Measurements from ENCODE around the gene LGALS1. TPM values are rescaled to one million over a fixed set of nuclear protein-coding genes. Genes with fewer than 3 reads are reported as not detected.

Gene LGALS1
- total and polyA plus RNA-seq, 9 of the 15 experiments (the other 6 are each of a cell fraction or from before 2014, with no cell fraction given), result 160 to 800 (median 330) TPM

DNA sequence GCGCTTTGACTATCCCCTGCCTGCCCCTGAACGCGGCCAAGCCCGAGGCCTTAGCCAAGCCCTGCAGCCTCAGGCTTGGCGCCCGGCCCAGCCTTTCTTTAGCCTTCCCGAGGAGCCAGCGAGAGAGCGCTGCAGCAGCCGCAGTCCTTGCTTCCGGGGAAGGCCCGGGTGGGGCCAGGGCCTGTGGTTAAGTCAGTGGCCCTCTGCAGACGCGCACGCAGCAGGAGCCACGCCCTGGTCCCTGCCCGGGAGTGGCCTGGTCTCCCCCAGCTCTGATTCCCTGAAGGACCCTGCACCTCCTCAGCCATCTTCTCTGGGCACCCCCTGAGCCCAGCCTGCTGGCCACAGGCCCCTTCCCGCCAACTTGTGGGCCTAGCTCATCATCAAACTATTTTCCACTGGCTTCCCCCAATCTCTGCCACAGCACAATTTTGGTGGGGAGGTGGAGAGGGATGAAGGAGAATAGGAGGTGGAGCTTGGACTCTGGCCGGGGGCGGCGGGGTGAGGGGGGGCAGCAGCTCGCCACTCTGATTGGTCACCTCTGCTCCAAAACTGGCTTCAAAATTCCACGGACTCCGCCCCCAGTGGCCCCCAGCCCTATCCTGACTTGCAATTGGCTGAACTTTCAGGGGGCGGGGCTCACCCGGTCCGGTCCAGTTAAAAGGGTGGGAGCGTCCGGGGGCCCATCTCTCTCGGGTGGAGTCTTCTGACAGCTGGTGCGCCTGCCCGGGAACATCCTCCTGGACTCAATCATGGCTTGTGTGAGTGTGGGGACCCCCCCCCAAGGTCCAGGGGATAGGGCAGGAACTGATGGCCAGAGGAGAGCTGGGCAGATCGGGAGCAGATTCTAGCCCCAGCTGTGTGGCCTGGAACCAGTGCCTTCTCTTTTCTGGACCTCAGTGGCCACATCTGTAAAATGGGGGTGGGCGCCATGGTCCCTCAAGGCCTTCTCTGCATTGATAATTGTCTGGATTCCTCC, at the start of gene LGALS1 (continued):
- TF ChIP-seq, protein P1, sequence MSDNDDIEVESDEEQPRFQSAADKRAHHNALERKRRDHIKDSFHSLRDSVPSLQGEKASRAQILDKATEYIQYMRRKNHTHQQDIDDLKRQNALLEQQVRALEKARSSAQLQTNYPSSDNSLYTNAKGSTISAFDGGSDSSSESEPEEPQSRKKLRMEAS (CRISPR knock-in tag; IDR thresholded peaks at IDR 0.05), result peak; percentile 36; the same call in 1 of the 2 replicates
- no peak for TF ChIP-seq C11orf30 (IDR thresholded peaks at IDR 0.05; ENCODE audit: low read depth)
- no peak for TF ChIP-seq JUNB (CRISPR knock-in tag; conservative IDR thresholded peaks at IDR 0.05)
- no peak for TF ChIP-seq KDM2B (CRISPR knock-in tag; IDR thresholded peaks at IDR 0.05)
- TF ChIP-seq KDM5B (IDR thresholded peaks at IDR 0.05; ENCODE audit: insufficient replicate concordance, low read depth, low read length), result peak; percentile 83
- TF ChIP-seq, protein P2, sequence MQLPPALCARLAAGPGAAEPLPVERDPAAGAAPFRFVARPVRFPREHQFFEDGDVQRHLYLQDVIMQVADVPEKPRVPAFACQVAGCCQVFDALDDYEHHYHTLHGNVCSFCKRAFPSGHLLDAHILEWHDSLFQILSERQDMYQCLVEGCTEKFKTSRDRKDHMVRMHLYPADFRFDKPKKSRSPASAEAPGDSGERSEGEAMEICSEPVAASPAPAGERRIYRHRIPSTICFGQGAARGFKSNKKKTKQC (CRISPR knock-in tag; IDR thresholded peaks at IDR 0.05), result no peak
- TF ChIP-seq, protein P3, sequence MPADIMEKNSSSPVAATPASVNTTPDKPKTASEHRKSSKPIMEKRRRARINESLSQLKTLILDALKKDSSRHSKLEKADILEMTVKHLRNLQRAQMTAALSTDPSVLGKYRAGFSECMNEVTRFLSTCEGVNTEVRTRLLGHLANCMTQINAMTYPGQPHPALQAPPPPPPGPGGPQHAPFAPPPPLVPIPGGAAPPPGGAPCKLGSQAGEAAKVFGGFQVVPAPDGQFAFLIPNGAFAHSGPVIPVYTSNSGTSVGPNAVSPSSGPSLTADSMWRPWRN (IDR thresholded peaks at IDR 0.05; ENCODE audit: low read depth), result no peak
- no peak for TF ChIP-seq ZNF354B (CRISPR knock-in tag; IDR thresholded peaks at IDR 0.05)
- TF ChIP-seq ZNF12 (CRISPR knock-in tag; IDR thresholded peaks at IDR 0.05), result no peak
- TF ChIP-seq, protein P4, sequence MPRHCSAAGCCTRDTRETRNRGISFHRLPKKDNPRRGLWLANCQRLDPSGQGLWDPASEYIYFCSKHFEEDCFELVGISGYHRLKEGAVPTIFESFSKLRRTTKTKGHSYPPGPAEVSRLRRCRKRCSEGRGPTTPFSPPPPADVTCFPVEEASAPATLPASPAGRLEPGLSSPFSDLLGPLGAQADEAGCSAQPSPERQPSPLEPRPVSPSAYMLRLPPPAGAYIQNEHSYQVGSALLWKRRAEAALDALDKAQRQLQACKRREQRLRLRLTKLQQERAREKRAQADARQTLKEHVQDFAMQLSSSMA (CRISPR knock-in tag; IDR thresholded peaks at IDR 0.05), result no peak
- no peak for TF ChIP-seq CREB1 (IDR thresholded peaks at IDR 0.05)
- TF ChIP-seq CREB1 (CRISPR knock-in tag; IDR thresholded peaks at IDR 0.05), result 0 out of 2 replicates have a peak, but pooled peaks have one; percentile 19
- TF ChIP-seq, protein P5, sequence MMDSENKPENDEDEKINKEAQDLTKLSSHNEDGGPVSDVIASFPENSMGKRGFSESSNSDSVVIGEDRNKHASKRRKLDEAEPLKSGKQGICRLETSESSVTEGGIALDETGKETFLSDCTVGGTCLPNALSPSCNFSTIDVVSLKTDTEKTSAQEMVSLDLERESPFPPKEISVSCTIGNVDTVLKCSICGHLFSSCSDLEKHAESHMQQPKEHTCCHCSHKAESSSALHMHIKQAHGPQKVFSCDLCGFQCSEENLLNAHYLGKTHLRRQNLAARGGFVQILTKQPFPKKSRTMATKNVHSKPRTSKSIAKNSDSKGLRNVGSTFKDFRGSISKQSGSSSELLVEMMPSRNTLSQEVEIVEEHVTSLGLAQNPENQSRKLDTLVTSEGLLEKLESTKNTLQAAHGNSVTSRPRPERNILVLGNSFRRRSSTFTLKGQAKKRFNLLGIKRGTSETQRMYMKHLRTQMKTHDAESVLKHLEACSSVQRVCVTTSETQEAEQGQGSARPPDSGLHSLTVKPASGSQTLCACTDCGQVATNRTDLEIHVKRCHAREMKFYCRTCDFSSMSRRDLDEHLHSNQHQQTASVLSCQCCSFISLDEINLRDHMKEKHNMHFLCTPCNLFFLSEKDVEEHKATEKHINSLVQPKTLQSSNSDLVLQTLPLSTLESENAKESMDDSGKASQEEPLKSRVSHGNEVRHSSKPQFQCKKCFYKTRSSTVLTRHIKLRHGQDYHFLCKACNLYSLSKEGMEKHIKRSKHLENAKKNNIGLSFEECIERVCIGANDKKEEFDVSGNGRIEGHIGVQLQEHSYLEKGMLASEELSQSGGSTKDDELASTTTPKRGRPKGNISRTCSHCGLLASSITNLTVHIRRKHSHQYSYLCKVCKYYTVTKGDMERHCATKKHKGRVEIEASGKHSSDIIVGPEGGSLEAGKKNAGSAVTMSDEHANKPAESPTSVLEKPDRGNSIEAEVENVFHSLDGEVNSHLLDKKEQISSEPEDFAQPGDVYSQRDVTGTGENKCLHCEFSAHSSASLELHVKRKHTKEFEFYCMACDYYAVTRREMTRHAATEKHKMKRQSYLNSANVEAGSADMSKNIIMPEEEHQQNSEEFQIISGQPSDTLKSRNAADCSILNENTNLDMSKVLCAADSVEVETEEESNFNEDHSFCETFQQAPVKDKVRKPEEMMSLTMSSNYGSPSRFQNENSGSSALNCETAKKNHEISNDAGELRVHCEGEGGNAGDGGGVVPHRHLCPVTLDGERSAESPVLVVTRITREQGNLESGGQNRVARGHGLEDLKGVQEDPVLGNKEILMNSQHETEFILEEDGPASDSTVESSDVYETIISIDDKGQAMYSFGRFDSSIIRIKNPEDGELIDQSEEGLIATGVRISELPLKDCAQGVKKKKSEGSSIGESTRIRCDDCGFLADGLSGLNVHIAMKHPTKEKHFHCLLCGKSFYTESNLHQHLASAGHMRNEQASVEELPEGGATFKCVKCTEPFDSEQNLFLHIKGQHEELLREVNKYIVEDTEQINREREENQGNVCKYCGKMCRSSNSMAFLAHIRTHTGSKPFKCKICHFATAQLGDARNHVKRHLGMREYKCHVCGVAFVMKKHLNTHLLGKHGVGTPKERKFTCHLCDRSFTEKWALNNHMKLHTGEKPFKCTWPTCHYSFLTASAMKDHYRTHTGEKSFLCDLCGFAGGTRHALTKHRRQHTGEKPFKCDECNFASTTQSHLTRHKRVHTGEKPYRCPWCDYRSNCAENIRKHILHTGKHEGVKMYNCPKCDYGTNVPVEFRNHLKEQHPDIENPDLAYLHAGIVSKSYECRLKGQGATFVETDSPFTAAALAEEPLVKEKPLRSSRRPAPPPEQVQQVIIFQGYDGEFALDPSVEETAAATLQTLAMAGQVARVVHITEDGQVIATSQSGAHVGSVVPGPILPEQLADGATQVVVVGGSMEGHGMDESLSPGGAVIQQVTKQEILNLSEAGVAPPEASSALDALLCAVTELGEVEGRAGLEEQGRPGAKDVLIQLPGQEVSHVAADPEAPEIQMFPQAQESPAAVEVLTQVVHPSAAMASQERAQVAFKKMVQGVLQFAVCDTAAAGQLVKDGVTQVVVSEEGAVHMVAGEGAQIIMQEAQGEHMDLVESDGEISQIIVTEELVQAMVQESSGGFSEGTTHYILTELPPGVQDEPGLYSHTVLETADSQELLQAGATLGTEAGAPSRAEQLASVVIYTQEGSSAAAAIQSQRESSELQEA (IDR thresholded peaks at IDR 0.05; ENCODE audit: low read depth), result no peak
- no peak for TF ChIP-seq NCOA4 (IDR thresholded peaks at IDR 0.05; ENCODE audit: partially characterized antibody)
- TF ChIP-seq, protein P6, sequence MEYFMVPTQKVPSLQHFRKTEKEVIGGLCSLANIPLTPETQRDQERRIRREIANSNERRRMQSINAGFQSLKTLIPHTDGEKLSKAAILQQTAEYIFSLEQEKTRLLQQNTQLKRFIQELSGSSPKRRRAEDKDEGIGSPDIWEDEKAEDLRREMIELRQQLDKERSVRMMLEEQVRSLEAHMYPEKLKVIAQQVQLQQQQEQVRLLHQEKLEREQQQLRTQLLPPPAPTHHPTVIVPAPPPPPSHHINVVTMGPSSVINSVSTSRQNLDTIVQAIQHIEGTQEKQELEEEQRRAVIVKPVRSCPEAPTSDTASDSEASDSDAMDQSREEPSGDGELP (CRISPR knock-in tag; IDR thresholded peaks at IDR 0.05; ENCODE audit: borderline replicate concordance), result peak; percentile 65

All from K562 (cell line).